Smooth muscle cell (in vitro differentiated cells): ENCODE measurements around the gene CACNA1A. TPM values are rescaled to one million over a fixed set of nuclear protein-coding genes. Genes with fewer than 3 reads are reported as not detected.

Experiments
- DNase-seq: peaks from one replicate; lab custom pipeline; 2025; ENCODE audit not compliant: unreplicated experiment; lab: John Stamatoyannopoulos, UW
- H2AFZ ChIP-seq: fragments of 200-600 bp; sonication (generic); 2 replicates; pipeline ENCODE4 v1.6.0; 2016; ENCODE audit warnings: antibody characterized with exemption, low read depth, mild to moderate bottlenecking
- H3F3A ChIP-seq: fragments of 200-600 bp; sonication (generic); 2 replicates; pipeline ENCODE4 v1.6.0; 2017; ENCODE audit warnings: antibody characterized with exemption, low read depth
- H3K27ac ChIP-seq: fragments of 200-600 bp; sonication (generic); 2 replicates; pipeline ENCODE4 v1.5.1; 2016; ENCODE audit warnings: low read depth, mild to moderate bottlenecking
- H3K27me3 ChIP-seq: fragments of 200-600 bp; sonication (generic); 2 replicates; pipeline ENCODE4 v1.6.1; 2016; ENCODE audit warnings: low read depth, mild to moderate bottlenecking
- H3K36me3 ChIP-seq: fragments of 200-600 bp; sonication (generic); 2 replicates; pipeline ENCODE4 v1.5.1; 2016; ENCODE audit warnings: low read depth
- H3K4me1 ChIP-seq: fragments of 200-600 bp; sonication (generic); 2 replicates; pipeline ENCODE4 v1.5.1; 2016; ENCODE audit warnings: low read depth
- H3K4me2 ChIP-seq: fragments of 200-600 bp; sonication (generic); 2 replicates; pipeline ENCODE4 v1.6.0; 2016; ENCODE audit warnings: mild to moderate bottlenecking
- H3K4me3 ChIP-seq: fragments of 200-600 bp; sonication (generic); 2 replicates; pipeline ENCODE4 v1.5.1; 2016; ENCODE audit warnings: mild to moderate bottlenecking
- H3K79me2 ChIP-seq: fragments of 200-600 bp; sonication (generic); 2 replicates; pipeline ENCODE4 v1.6.0; 2016; ENCODE audit warnings: low read depth, mild to moderate bottlenecking
- H3K9ac ChIP-seq: fragments of 200-600 bp; sonication (generic); 2 replicates; pipeline ENCODE4 v1.6.0; 2016; ENCODE audit warnings: low read depth
- H3K9me3 ChIP-seq: fragments of 200-600 bp; sonication (generic); replicated peaks from 2 replicates; pipeline ENCODE4 v1.5.1; 2016; ENCODE audit warnings: low read depth
- H4K20me1 ChIP-seq: fragments of 200-600 bp; sonication (generic); 2 replicates; pipeline ENCODE4 v1.6.0; 2016; ENCODE audit warnings: low read depth
- CTCF ChIP-seq: fragments of 200-600 bp; sonication (generic); IDR thresholded peaks from 2 replicates; pipeline ENCODE4 v1.5.1; 2017; ENCODE audit warnings: borderline replicate concordance, mild to moderate bottlenecking, antibody characterized with exemption; ENCODE audit not compliant: insufficient read depth, poor library complexity, severe bottlenecking
- WGBS: methylation state at CpG from one replicate; pipeline ENCODE4 v1.1.7; 2016; ENCODE audit warnings: low lambda C conversion rate; 5-methylcytosine and 5-hydroxymethylcytosine counted together
- polyA plus RNA-seq: library from polyadenylated mRNA; unstranded; fragments of >200 nt; fragmentation: Nextera tagmentation; extraction: Ambion mirVana; gene quantifications from 2 replicates; pipeline ENCODE4 v1.2.1, GENCODE V29; 2016
- total RNA-seq: library from RNA; depleted of rRNA; stranded (reverse); fragments of >200 nt; gene quantifications from 2 replicates; pipeline ENCODE4 v1.2.3, GENCODE V29; 2014

Gene CACNA1A
- total and polyA plus RNA-seq, 2 experiments from 2014 or later: 1.3 to 3.0 TPM

GRCh38 chr19:13355356-13355755, 150.9 kb downstream of the CACNA1A start:
- Histone ChIP-seq H2AFZ (no peak overlapping the region), H3K79me2 (no peaks in the 10 kb centered on the region), H3K4me1 (no peaks in the 10 kb centered on the region), H3K4me3 (no peak overlapping the region), H3K9ac (no peak overlapping the region), H3K27me3 (no peaks in the 10 kb centered on the region), H3K36me3 (no peaks in the 10 kb centered on the region), H3K4me2 (no peak overlapping the region), H3K27ac (no peak overlapping the region), H3K9me3 (no peaks in the 10 kb centered on the region), H3F3A (no peaks in the 10 kb centered on the region), H4K20me1 (no peaks in the 10 kb centered on the region)
- 90% methylated on average over 5 of the region's 5 CpGs for WGBS
- DNase-seq: no peak
- TF ChIP-seq CTCF: no peak

GRCh38 chr19:13353625-13354024, 152.7 kb downstream of the CACNA1A start:
- no peaks in the 10 kb centered on the region for H3K36me3 ChIP-seq
- TF ChIP-seq CTCF: no peak
- no peak overlapping the region for H3K9ac ChIP-seq
- H3F3A ChIP-seq: no peaks in the 10 kb centered on the region
- H3K9me3 ChIP-seq: no peaks in the 10 kb centered on the region
- no peaks in the 10 kb centered on the region for H3K79me2 ChIP-seq
- WGBS: 90% methylated on average over 3 of the region's 3 CpGs
- H3K27ac ChIP-seq: no peak overlapping the region
- no peak overlapping the region for H3K4me3 ChIP-seq
- no peaks in the 10 kb centered on the region for H3K27me3 ChIP-seq
- no peak for DNase-seq
- H3K4me1 ChIP-seq: no peaks in the 10 kb centered on the region
- H2AFZ ChIP-seq: no peak overlapping the region
- no peak overlapping the region for H3K4me2 ChIP-seq
- H4K20me1 ChIP-seq: no peaks in the 10 kb centered on the region

- no peak overlapping the region for H3K4me3 ChIP-seq
- H4K20me1 ChIP-seq: no peaks in the 10 kb centered on the region
- no peaks in the 10 kb centered on the region for H3K27me3 ChIP-seq
- no peak overlapping the region for H3K27ac ChIP-seq
- H3K4me1 ChIP-seq: no peaks in the 10 kb centered on the region
- no peak for TF ChIP-seq CTCF
- DNase-seq: no peak
- H3K79me2 ChIP-seq: no peaks in the 10 kb centered on the region
- no peak overlapping the region for H2AFZ ChIP-seq
- H3K36me3 ChIP-seq: no peaks in the 10 kb centered on the region
- H3F3A ChIP-seq: no peaks in the 10 kb centered on the region
- H3K9ac ChIP-seq: no peak overlapping the region
- no peaks in the 10 kb centered on the region for H3K9me3 ChIP-seq
- 93% methylated on average over 6 of the region's 6 CpGs for WGBS
- H3K4me2 ChIP-seq: no peak overlapping the region
Measured at GRCh38 chr19:13350759-13351158, 155.5 kb downstream of the CACNA1A start.

- no peaks in the 10 kb centered on the region for H4K20me1 ChIP-seq
- no peak overlapping the region for H3K4me2 ChIP-seq
- H3F3A ChIP-seq: no peaks in the 10 kb centered on the region
- no peak overlapping the region for H3K4me3 ChIP-seq
- no peak overlapping the region for H3K27ac ChIP-seq
- H3K27me3 ChIP-seq: no peaks in the 10 kb centered on the region
- no peak for TF ChIP-seq CTCF
- H3K4me1 ChIP-seq: no peaks in the 10 kb centered on the region
- no peaks in the 10 kb centered on the region for H3K36me3 ChIP-seq
- no peak overlapping the region for H2AFZ ChIP-seq
- no peak for DNase-seq
- no peaks in the 10 kb centered on the region for H3K79me2 ChIP-seq
- no peaks in the 10 kb centered on the region for H3K9me3 ChIP-seq
- no peak overlapping the region for H3K9ac ChIP-seq
- 91% methylated on average over 4 of the region's 4 CpGs for WGBS
Measured at GRCh38 chr19:13350072-13350471, 156.2 kb downstream of the CACNA1A start.
